Measurements from ENCODE around the gene FOXE1.

Gene FOXE1

DNA sequence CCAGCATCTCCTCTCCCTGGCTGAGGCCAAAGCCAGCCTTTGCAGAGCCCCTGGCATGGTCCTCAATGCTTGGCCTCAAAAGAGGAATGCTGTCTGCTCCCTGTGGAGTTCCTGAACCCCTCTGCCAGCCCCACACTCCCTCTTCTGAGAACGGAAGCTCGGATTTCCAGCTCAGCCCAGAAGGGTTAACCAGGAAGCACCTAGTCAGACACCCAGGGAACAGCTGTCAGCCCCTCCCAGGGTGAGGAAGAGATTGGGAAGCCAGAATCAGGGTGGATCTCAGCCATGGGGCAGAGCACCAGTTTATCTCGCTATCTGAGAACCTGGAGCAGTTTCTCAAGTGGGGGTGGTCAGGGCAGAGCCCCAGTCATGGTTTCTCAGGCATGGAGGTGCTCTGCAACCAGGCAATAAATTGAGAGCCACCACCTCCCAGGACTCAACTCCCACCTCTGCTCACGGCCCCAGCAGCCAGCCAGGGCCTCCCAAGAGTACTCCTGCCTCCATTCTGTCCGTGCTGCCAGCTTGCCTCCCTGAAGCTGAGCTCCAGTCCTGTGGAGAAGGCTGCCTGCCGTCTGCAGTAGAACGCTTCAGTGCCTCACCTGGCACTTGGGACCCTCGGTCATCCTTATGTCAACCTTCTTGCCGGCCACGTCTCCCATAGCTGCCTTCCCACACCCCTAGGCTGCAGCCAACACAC lies 7.6 kb downstream of the FOXE1 start:
- in situ Hi-C loops (cut with HindIII; ENCODE audit: low sequenced_read_pairs): no loop called here

DNA sequence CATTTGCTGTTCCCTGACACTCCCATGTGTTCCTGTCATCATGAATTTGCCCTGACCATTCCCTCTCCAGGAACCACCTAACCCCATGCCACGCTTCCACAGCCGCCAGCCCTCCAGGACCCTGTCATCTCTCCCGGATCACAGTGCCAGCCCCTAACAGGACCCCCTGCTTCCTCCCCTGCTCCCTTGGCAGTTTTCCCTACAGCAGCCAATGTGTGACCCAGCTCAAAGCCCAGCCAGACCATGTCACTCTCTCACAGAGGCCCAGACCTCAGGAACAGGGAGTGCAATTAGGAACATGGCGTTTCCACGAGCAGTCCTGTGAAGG lies 8.1 kb downstream of the FOXE1 start:
- in situ Hi-C loops (cut with HindIII; ENCODE audit: low sequenced_read_pairs): no loop called here

DNA sequence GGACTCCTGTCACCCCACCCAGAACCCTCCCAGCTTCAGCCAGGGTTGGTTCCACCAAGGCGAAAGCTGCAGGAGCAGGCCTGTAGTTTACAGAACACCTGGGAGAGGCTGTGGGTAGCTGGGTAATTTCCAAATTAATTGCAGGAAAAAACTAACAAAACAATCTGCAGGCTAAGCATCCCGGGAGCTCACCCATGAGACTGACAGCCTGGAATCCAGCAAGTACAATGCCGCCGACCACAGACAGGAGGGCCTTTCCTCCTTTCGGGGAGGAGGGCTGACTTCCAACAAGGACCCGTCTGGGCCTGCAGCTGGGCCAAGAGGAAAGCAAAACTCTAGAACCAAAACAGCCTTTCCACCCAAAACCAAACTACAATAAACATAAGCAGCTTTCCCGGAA lies 10.3 kb downstream of the FOXE1 start:
- in situ Hi-C loops (cut with HindIII; ENCODE audit: low sequenced_read_pairs): no loop called here

DNA sequence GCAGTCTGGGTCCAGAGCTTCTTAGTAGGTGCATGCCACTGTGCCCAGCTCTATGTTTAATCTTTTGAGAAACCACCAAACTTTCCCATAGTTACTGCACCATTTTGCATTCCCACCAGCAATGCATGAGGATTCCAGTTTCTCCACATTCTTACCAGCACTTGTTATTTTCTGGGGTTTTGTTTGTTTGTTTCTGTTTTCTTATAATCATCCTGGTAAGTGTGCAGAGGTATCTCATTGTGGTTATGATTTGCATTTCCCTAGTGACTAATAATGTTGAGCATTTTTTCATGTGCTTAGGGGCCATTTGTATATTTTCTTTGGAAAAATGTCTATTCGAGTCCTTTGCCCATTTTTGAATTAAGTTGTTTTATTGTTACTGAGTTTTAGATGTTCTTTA lies 11.4 kb downstream of the FOXE1 start:
- in situ Hi-C loops (cut with HindIII; ENCODE audit: low sequenced_read_pairs): no loop called here

DNA sequence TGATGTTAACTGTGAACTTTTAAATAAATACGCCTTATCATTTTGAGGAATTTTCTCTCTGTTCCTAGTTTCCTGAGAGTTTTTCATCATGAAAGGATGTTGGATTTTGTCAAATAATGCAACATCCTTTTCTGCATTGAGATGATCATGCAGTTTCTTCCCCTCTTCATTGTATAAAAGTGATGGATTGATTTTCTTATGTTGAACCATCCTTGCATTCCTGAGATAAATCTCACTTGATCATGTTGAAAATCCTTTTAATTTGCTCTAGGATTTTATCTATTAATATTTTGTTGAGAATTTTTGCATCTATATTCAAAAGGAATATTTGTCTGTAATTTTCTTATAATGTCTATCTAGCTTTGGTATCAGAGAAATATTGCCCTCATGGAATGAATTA lies 13.3 kb downstream of the FOXE1 start:
- in situ Hi-C loops (cut with HindIII; ENCODE audit: low sequenced_read_pairs): no loop called here

DNA sequence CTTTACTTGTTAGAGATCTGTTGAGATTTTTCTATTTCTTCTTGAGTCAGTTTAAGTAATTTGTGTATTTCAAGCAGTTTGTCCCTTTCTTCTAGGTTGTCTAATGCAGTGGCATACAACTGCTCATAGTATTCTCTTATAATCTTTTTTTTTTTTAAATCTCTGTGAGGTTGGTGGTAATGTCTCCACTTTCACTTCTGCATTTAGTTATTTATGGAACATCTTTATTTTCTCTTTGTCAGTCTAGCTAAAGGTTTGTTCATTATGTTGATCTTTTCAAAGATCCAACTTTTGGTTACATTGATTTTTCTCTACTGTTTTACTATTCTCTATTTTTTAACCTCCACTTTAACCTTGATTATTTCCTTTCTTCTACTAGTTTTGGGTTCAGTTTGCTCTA lies 13.8 kb downstream of the FOXE1 start:
- in situ Hi-C loops (cut with HindIII; ENCODE audit: low sequenced_read_pairs): no loop called here

DNA sequence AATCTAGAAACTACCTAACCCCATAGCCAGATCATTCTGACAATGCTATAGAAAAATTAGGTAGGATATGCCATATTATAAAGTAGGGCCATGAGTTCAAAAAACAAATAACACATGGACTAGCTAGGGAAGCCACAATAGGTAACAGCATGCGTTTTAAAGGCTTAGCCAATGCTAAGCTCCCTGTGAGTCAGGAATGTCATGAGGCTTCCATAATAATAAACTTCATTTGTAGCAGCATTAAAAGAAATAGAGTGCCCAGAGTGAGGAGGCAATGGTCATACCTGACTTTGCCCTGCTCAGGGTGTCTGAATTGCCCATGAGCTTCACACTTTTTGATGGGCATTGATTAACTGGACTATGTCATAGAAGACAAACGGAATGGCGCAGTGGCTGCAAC lies 15.8 kb downstream of the FOXE1 start:
- in situ Hi-C loops (cut with HindIII; ENCODE audit: low sequenced_read_pairs): no loop called here

DNA sequence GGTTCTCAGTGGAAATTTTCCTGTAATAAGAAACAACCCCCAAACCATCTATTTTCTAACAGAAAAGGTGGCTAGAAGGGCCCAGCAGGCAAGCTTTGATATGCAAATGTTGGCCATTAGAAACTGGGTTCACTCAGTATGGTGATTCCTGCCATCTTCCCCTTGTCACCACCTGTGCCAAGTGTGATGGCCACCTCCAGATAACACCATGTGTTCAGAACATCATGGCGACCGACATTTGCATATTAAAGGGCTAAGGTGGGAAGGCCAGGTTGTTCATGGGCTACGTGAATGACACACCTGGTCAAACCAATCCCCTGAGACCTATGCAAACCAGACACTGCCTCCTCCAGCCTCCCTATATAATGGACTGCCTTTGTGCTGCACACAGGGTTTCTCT lies 20.4 kb downstream of the FOXE1 start:
- in situ Hi-C loops (cut with HindIII; ENCODE audit: low sequenced_read_pairs): no loop called here

DNA sequence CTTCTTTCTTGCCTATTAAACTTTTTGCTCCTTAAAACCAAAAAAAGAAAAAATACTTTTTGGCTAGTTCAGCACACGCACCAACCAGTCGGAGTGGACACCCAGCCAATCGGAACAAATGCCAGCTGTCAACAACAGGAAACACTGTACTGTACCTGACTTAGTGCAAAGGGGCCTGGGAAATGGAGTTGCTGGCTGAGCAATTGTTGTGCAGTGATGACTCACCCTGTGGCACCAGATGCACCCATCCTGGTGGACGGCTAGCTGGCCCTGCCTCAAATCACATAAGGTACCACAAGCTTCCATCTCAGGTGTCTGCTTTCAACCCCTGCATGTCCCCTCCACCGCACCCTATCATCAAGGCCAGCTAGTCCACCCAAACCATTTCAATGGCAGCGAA lies 20.9 kb downstream of the FOXE1 start:
- in situ Hi-C loops (cut with HindIII; ENCODE audit: low sequenced_read_pairs): no loop called here

DNA sequence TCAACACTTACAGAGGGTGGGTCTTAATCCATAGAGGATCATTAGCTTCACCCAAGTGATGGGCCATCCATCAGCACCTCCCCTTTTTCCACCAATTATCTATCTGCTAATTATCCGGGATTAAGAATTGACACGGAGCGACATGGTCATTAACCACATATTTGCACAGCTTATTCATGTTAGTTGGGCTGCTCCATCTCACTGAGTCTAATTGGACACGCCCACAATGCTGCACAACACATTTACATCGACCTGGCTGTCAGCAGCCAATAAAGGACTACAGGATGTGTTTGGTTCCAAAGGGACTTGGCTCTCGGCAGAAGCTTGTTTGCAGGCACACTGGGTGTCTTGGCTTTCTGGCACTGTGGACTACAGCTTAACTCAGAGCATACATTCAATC lies 21.6 kb downstream of the FOXE1 start:
- in situ Hi-C loops (cut with HindIII; ENCODE audit: low sequenced_read_pairs): no loop called here

DNA sequence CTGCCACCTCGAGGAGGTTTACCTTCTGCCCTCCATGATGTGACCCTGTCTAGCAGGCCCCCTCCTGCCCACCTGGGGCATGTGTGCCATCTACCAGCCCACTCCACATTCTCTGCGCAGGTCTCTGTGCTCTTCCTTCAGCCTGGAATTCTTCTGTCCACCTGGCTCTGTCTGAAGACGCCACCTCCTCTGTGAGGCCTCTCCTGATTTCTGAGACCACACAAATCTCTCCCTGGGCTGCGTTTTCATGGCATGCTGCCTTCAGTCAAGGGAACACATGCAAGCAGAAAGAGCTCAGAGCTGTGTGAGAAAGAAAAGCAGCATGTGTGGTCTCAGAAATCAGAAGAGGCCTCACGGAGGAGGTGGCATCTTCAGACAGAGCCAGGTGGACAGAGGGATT lies 22.1 kb downstream of the FOXE1 start:
- in situ Hi-C loops (cut with HindIII; ENCODE audit: low sequenced_read_pairs): no loop called here

DNA sequence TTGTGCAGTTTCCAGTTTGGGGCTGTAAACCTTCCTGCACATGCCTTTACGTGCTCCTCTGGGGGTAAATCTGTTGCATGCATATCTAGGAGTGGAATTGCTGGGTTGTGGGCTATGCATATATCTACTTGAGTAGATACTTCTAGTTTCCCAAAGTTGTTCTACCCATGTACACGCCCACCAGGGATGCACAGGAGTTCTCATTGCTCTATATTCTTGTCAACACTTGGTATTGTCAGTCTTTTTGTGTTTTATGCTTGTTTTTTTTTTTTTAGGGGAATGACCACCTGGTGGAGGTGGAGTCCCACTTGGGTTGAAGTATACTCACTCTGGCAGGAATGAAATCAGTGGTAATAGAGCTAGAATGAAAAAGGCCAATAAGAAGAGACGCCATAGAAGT lies 23.0 kb downstream of the FOXE1 start:
- in situ Hi-C loops (cut with HindIII; ENCODE audit: low sequenced_read_pairs): no loop called here

DNA sequence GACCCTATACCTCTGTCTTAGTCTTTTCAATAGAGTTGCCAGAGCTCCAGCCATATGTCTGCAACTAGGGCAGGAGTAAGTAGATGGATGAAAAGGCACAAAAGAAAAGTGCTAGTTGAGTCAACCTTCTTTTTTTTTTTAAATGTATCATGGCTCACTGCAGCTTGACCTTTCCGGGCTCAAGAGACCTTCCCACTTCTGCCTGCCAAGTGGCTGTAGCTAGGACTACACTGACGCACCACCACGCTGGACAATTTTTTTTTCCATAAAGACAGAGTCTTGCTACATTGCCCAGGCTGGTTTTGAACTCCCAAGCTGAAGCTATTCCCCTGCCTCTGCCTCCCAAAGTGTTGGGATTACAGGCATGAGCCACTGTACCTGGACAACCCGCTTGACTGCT lies 27.3 kb downstream of the FOXE1 start:
- in situ Hi-C loops (cut with HindIII; ENCODE audit: low sequenced_read_pairs): no loop called here

DNA sequence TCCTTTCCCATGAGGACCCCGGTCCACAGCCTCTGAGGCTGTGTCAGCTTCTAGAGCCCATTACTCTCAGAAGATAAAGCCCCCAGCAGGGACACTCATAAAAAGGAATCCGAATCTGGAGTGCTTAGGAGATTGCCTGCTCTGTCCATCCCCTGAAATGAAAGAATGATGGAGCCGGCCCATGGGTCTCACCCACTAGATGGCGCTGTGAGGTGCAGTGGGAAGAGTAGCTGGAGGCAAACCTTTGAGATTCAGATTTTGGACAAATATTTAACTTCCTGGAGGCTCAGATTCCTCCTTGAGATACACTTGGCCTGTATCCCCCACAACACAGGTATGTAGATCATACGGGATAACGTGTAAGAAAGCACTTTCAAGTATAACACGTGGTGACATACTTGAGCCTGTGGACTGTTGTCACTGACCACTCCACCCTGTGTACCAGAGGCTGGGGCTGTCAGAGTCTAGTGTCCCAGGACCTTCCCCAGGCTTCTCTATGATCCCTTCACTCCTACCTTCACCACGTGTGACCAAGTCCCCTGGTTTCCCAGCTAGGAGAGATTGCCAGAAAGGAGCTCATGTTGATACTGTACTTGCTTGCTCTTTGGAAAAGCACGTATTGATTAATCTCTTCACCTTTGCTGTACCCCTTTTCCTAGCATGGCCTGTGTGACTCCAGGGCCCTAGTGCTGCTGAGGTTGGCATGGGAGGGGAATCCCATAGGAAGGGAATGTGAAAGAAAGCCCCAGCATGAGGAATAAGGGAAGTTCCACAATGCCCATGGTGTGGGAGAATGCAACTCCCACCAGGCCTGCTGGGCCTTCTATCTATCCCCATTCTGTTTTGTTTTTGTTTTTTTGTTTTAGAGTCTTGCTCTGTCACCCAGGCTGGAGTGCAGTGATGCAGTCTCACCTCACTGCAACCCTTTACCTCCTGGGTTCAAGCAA lies 37.2 kb downstream of the FOXE1 start:
- in situ Hi-C loops (cut with HindIII; ENCODE audit: low sequenced_read_pairs): no loop called here

DNA sequence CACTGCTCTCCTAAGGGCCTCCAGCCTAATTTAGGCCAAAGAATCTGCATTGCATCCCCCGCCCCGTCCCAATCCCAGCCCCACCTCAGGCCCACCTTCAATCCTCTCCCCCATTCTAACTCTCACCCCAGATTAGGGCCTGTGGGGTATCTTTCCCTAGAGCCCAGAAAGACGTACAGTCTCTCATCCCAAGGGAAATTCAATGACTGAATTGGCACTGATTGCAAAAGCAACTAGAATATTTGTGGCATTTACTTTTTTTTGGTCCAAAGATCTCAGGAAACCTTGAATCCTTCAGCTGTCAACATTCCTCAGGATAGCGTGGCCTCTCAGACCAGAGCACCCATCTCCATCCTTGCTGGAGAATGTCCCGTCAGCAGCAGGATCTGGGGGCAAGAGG lies 38.7 kb downstream of the FOXE1 start:
- in situ Hi-C loops (cut with HindIII; ENCODE audit: low sequenced_read_pairs): no loop called here

DNA sequence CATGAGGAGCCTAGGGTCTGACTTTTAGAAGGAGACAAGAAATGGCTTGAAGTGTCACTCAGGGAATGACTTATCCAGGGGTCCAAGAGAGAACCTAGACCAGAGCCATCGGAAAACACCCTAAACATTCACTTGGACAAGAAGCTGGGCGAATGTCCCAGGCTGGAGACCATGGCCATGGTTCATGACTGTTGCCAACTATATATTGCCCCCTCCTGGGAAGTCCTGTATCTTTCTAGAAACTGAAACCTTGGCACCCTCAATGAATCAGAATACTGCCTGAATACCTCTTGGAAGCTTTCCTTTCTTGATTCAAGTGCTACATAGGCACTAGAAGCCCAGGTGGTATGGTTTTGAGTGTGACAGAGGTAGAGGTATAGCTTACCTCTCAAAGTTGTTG lies 39.4 kb downstream of the FOXE1 start:
- in situ Hi-C loops (cut with HindIII; ENCODE audit: low sequenced_read_pairs): no loop called here

DNA sequence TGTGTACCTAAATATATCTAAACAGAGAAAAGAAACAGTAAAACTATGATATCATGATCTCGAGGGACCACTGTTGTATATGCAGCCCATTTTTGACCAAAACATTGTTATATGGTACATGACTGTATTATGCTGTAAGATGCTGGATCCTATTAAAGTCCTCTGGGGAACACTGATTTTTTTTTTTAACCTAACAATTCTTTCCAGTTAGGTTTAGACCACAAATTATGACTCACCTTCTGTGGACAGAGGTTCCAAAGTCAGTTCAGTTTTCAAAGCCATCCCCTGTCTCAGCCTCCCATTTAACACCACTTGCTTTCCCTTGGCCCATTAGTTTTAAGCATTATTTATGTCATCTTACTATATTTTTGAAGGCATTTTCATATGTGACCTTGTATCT lies 42.2 kb downstream of the FOXE1 start:
- in situ Hi-C loops (cut with HindIII; ENCODE audit: low sequenced_read_pairs): no loop called here

DNA sequence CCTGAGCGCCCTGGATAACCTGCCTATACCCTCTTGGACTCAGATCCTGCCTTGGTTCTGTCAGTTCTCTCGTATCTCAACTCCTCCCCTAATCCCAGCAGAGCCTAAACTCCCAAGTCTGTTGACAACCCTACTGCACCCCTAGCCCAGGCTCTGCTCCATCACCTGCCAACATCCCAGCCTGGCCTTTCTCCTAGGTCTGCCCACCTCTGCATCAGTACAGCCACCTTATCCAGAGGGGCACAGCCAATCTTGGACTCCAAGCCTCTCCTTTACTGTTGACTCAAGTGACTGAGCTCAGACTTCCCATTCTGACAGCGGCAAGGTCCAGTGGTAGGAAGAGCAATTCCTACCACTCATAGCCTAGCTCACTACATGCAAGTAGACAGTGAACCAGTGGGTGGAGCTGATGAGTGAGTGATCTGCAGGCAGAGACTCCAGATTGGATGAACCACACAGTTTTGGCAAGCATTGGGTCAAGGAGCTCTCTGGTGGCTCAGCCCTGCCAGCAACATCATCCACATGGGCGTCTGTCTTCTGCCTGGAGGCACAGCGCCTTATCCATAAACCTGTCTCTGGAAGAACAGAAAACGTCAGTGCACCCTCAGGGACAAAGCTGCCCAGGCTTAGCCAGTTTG lies 42.8 kb downstream of the FOXE1 start:
- in situ Hi-C loops (cut with HindIII; ENCODE audit: low sequenced_read_pairs): no loop called here

DNA sequence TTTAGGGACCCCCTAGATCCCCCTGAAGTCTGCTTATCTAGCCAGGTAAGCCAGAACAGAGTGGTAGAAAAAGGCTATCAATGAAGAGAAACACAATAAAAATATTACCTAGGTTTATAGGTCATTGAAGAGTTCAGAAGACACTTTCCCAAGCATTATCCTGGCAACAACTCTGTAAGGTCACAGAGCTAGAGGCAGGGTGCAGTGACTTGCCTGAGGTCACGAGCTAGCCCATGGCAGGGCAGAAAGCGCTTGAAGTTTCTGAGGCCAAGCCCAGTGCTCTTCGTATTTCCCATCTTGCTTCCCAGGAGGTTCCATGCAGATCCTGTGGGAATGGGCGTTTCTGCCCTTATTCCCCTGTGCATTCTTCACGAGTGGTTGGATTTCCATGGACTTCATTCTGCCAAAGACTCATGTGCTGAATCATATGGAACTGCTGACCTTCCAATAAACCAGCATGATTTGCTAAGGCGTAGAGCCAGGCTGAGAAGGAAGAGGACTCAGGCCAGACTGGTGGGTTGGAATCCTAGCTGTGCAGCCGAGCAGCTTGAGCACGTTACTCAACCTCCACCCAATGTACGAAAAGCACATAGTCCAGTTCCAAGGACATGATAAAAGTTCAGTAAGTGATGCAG lies 47.2 kb downstream of the FOXE1 start:
- in situ Hi-C loops (cut with HindIII; ENCODE audit: low sequenced_read_pairs): loop anchor here (5.0 kb wide), 1 partner anchor 93 kb away; no protein-coding TSS in a partner anchor

DNA sequence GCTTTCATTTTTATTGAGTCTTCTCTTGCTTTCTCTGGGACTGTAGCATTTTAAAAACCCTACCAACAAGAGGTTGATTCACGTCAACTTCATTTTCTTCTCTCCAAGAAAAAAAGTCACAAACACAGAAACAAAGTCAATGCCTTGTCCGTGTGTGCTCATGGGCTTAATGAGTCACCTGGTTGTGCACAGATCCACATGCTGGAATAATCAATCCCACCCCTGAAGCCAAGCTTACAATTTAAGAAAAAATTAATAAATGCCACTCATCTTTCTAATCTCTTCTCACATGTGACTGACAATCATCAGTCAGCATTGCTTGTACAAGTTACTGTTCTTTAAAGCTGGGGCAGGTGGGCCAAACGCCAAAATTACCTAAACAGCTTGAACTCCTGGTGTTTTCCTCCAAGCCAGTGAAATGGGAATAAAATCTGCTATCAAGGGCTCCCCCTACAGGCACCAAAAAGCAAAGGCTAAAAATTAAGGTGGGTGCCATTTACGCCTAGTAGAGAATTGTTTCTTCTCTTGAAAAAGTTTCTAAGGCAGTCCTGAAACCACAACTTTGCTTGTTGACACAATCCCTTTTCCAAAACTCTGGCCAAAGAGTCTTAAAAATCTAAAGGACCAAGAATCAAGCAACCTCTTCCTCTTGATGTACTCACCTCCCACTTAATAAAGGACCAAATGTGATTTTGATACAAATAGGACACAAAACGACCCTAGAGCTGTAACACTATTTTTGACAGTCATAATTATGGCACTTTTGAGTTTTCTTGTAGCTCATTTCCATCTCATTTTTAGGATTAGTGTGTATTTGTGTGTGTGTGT lies 47.9 kb downstream of the FOXE1 start:
- in situ Hi-C loops (cut with HindIII; ENCODE audit: low sequenced_read_pairs): loop anchor here (5.0 kb wide), 1 partner anchor 94 kb away; no protein-coding TSS in a partner anchor

All from endothelial cell of hepatic sinusoid (primary cell).